Neutrophil (primary cell): ENCODE measurements around the gene LRRC3C.

Experiments used
- H3K27ac ChIP-seq: fragments of 200-600 bp; sonication (generic); 2 replicates; pipeline ENCODE4 v1.5.1; 2016; ENCODE audit warnings: mild to moderate bottlenecking, moderate library complexity
- H3K27me3 ChIP-seq: fragments of 200-600 bp; sonication (generic); 2 replicates; pipeline ENCODE4 v1.6.0; 2016; ENCODE audit warnings: mild to moderate bottlenecking
- H3K36me3 ChIP-seq: fragments of 200-600 bp; sonication (generic); 2 replicates; pipeline ENCODE4 v1.5.1; 2017
- H3K4me1 ChIP-seq, 2 experiments: fragments of 200-600 bp in 1 of 2; sonication (generic) in 1 of 2; 1 replicate in 1 of 2; 2 replicates in 1 of 2; pipeline versions ENCODE4 v1.5.1 to v1.6.1; 2013 to 2016; ENCODE audit warnings: low read depth in 1 of 2, low read length in 1 of 2, mild to moderate bottlenecking in 1 of 2, moderate library complexity in 1 of 2; ENCODE audit not compliant: control insufficient read depth in 1 of 2, insufficient read depth in 1 of 2
- H3K4me3 ChIP-seq, 2 experiments: fragments of 200-600 bp in 1 of 2; sonication (generic) in 1 of 2; 1 replicate in 1 of 2; 2 replicates in 1 of 2; pipeline ENCODE4 v1.5.1; 2013 to 2016; ENCODE audit warnings: low read depth in 1 of 2, low read length in 1 of 2, mild to moderate bottlenecking in 1 of 2, moderate library complexity in 1 of 2
- H3K9me3 ChIP-seq: fragments of 200-600 bp; sonication (generic); 2 replicates; pipeline ENCODE4 v1.5.1; 2016
- CTCF ChIP-seq: fragments of 200-600 bp; sonication (generic); IDR thresholded peaks from 2 replicates; pipeline ENCODE4 v1.5.1; 2016; ENCODE audit warnings: antibody characterized with exemption

The LRRC3C gene

GRCh38 chr17:39929646-39930407 is 2.3 kb downstream of the LRRC3C start:
- Histone ChIP-seq H3K4me3 (no peak overlapping the region), H3K36me3 (no peaks in the 10 kb centered on the region), H3K4me1 (peaks cover 29 to 37% of the 10 kb centered on the region in 2 experiments), H3K27ac (no peak overlapping the region), H3K27me3 (no peaks in the 10 kb centered on the region), H3K9me3 (no peaks in the 10 kb centered on the region)
- TF ChIP-seq CTCF = no peak

- H3K27me3 ChIP-seq = no peaks in the 10 kb centered on the region
- no peak for TF ChIP-seq CTCF
- H3K9me3 ChIP-seq = no peaks in the 10 kb centered on the region
- no peak overlapping the region for H3K4me3 ChIP-seq
- no peak overlapping the region for H3K27ac ChIP-seq
- H3K4me1 ChIP-seq = no peaks in the 10 kb centered on the region
- no peaks in the 10 kb centered on the region for H3K36me3 ChIP-seq
These were observed 6.4 kb downstream of the LRRC3C start for GRCh38 chr17:39933912-39934311.

- Histone ChIP-seq H3K4me3 (no peak overlapping the region), H3K27ac (no peak overlapping the region), H3K36me3 (no peaks in the 10 kb centered on the region), H3K9me3 (no peaks in the 10 kb centered on the region), H3K4me1 (no peaks in the 10 kb centered on the region), H3K27me3 (peaks cover under 1% of the 10 kb centered on the region)
- no peak for TF ChIP-seq CTCF
These were observed 6.8 kb downstream of the LRRC3C start for GRCh38 chr17:39934324-39934723.

- Histone ChIP-seq H3K4me1 (no peaks in the 10 kb centered on the region), H3K27me3 (peaks cover 5% of the 10 kb centered on the region), H3K9me3 (no peaks in the 10 kb centered on the region), H3K4me3 (no peak overlapping the region), H3K27ac (no peak overlapping the region), H3K36me3 (no peaks in the 10 kb centered on the region)
- no peak for TF ChIP-seq CTCF
These were observed 8.4 kb downstream of the LRRC3C start for GRCh38 chr17:39935909-39936308.

GRCh38 chr17:39937447-39937846 is 9.9 kb downstream of the LRRC3C start:
- Histone ChIP-seq H3K36me3 (no peaks in the 10 kb centered on the region), H3K4me3 (no peak overlapping the region), H3K27me3 (peaks cover 5% of the 10 kb centered on the region), H3K4me1 (no peaks in the 10 kb centered on the region), H3K27ac (no peak overlapping the region), H3K9me3 (no peaks in the 10 kb centered on the region)
- no peak for TF ChIP-seq CTCF
